H1 (cell line): ENCODE data around the gene SH3PXD2B. TPM values are rescaled to one million over a fixed set of nuclear protein-coding genes. Genes with fewer than 3 reads are reported as not detected.

Experiments
- polyA plus RNA-seq, 7 experiments: library from polyadenylated mRNA; depleted of rRNA in 3 of 7; stranded (reverse) in 5 of 7; unstranded in 2 of 7; fragments of >200 nt in 5 of 7; fragments of 200-250 nt in 2 of 7; gene quantifications; 1 replicate in 5 of 7; 2 replicates in 1 of 7; 4 replicates in 1 of 7; pipeline versions ENCODE4 v1.2.1 to v1.2.3, GENCODE V29; 2011 to 2013; ENCODE audit warnings: missing spikeins in 2 of 7, mixed read lengths in 2 of 7
- total RNA-seq: library from RNA; stranded (reverse); fragmentation: NEBNext Ultra II Directional; extraction: Animal tissue kit (Norgen Biotek cat#: 25700); gene quantifications from 2 replicates; pipeline ENCODE4 v1.2.1, GENCODE V29; 2021
- TF ChIP-seq, protein P1 (sequence below): fragments of 300-600 bp; sonication (generic); IDR thresholded peaks from 2 replicates; pipeline ENCODE4 v1.7.1; 2012; ENCODE audit warnings: low read length, moderate library complexity, mild to moderate bottlenecking, inconsistent platforms; ENCODE audit not compliant: insufficient replicate concordance

Gene SH3PXD2B
- total and polyA plus RNA-seq, 2 of the 8 experiments (the other 6 are each of a cell fraction or from before 2014, with no cell fraction given) = 32.9 to 72.9 TPM

GRCh38 chr5:172436879-172437369 is 17.4 kb downstream of the SH3PXD2B start (continued):
- TF ChIP-seq, protein P1, sequence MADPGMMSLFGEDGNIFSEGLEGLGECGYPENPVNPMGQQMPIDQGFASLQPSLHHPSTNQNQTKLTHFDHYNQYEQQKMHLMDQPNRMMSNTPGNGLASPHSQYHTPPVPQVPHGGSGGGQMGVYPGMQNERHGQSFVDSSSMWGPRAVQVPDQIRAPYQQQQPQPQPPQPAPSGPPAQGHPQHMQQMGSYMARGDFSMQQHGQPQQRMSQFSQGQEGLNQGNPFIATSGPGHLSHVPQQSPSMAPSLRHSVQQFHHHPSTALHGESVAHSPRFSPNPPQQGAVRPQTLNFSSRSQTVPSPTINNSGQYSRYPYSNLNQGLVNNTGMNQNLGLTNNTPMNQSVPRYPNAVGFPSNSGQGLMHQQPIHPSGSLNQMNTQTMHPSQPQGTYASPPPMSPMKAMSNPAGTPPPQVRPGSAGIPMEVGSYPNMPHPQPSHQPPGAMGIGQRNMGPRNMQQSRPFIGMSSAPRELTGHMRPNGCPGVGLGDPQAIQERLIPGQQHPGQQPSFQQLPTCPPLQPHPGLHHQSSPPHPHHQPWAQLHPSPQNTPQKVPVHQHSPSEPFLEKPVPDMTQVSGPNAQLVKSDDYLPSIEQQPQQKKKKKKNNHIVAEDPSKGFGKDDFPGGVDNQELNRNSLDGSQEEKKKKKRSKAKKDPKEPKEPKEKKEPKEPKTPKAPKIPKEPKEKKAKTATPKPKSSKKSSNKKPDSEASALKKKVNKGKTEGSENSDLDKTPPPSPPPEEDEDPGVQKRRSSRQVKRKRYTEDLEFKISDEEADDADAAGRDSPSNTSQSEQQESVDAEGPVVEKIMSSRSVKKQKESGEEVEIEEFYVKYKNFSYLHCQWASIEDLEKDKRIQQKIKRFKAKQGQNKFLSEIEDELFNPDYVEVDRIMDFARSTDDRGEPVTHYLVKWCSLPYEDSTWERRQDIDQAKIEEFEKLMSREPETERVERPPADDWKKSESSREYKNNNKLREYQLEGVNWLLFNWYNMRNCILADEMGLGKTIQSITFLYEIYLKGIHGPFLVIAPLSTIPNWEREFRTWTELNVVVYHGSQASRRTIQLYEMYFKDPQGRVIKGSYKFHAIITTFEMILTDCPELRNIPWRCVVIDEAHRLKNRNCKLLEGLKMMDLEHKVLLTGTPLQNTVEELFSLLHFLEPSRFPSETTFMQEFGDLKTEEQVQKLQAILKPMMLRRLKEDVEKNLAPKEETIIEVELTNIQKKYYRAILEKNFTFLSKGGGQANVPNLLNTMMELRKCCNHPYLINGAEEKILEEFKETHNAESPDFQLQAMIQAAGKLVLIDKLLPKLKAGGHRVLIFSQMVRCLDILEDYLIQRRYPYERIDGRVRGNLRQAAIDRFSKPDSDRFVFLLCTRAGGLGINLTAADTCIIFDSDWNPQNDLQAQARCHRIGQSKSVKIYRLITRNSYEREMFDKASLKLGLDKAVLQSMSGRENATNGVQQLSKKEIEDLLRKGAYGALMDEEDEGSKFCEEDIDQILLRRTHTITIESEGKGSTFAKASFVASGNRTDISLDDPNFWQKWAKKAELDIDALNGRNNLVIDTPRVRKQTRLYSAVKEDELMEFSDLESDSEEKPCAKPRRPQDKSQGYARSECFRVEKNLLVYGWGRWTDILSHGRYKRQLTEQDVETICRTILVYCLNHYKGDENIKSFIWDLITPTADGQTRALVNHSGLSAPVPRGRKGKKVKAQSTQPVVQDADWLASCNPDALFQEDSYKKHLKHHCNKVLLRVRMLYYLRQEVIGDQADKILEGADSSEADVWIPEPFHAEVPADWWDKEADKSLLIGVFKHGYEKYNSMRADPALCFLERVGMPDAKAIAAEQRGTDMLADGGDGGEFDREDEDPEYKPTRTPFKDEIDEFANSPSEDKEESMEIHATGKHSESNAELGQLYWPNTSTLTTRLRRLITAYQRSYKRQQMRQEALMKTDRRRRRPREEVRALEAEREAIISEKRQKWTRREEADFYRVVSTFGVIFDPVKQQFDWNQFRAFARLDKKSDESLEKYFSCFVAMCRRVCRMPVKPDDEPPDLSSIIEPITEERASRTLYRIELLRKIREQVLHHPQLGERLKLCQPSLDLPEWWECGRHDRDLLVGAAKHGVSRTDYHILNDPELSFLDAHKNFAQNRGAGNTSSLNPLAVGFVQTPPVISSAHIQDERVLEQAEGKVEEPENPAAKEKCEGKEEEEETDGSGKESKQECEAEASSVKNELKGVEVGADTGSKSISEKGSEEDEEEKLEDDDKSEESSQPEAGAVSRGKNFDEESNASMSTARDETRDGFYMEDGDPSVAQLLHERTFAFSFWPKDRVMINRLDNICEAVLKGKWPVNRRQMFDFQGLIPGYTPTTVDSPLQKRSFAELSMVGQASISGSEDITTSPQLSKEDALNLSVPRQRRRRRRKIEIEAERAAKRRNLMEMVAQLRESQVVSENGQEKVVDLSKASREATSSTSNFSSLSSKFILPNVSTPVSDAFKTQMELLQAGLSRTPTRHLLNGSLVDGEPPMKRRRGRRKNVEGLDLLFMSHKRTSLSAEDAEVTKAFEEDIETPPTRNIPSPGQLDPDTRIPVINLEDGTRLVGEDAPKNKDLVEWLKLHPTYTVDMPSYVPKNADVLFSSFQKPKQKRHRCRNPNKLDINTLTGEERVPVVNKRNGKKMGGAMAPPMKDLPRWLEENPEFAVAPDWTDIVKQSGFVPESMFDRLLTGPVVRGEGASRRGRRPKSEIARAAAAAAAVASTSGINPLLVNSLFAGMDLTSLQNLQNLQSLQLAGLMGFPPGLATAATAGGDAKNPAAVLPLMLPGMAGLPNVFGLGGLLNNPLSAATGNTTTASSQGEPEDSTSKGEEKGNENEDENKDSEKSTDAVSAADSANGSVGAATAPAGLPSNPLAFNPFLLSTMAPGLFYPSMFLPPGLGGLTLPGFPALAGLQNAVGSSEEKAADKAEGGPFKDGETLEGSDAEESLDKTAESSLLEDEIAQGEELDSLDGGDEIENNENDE = no peak
